RCC 7860 (cell line): Measurements from ENCODE around the gene ZNHIT3.
"Not testable (repeated sequence)": the region's sequence is repeated elsewhere in the genome, so short reads cannot be mapped to it uniquely, and the experiment has no call there.

ENCODE experiments used
- DNase-seq: peaks from one replicate; pipeline ENCODE4 v3.0.0-alpha.2; 2015; ENCODE audit warnings: low spot score
- FAIRE-seq: peaks from 2 replicates; lab custom pipeline; 2012; peaks lifted over from hg19 to GRCh38; lab: Jason Lieb, UNC

ZNHIT3 gene

GRCh38 chr17:36486204-36487194 is at the start of gene ZNHIT3:
Gene ZNHIT3 (plus strand): TSS chr17:36486681. CDS start chr17:36486700, 19 bp downstream.
- DNase-seq = peak; percentile 79
- FAIRE-seq = no peak

GRCh38 chr17:36441792-36442191 is 44.7 kb upstream of the ZNHIT3 start:
- not testable (repeated sequence) for DNase-seq, FAIRE-seq

DNA sequence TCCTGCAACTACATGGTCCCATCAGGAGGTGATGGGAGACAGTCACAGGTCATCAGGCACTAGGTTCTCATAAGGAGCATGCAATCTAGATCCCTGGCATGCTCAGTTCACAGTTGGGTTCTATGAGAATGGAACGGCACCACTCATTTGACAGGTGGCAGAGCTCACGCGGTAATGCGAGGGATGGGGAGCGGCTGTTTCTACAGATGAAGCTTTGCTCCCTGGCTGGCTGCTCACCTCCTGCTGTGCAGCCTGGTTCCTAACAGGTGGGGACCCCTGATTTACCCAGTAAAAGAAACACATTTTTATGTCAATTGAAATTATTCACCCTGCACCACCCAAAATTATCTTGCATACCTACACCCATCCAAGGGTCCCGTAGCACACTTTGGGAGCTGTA is 42.7 kb upstream of the ZNHIT3 start:
- no peak for FAIRE-seq
- no peak for DNase-seq

- not testable (repeated sequence) for DNase-seq, FAIRE-seq
These were observed 36.5 kb upstream of the ZNHIT3 start for GRCh38 chr17:36449997-36450396.

- not testable (repeated sequence) for DNase-seq, FAIRE-seq
These were observed 33.6 kb upstream of the ZNHIT3 start for GRCh38 chr17:36452888-36453287.

- not testable (repeated sequence) for FAIRE-seq, DNase-seq
These were observed 28.8 kb upstream of the ZNHIT3 start for GRCh38 chr17:36457701-36458100.

GRCh38 chr17:36459045-36459444 is 27.4 kb upstream of the ZNHIT3 start:
- no peak for DNase-seq
- FAIRE-seq = no peak

DNA sequence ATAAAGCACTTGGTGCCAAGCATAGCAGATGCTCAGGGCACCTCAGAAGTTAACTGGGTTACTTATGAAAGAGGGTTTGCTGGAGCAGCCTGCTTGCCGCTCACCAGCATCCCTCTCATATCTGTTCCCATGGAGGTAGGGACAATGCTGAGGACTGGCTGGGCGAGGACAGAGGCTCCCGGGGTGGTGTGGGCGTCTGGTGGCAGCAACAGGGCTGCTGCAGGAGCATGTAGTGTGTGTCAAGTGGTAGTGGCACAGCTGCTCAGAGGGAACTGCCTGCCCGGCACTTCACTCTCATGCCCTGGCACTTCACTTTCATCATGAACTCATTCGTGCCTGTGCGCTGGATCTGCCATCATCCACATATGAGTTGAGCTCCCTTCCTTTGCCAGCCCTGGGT is 26.9 kb upstream of the ZNHIT3 start:
- FAIRE-seq (no peak), DNase-seq (no peak)

DNA sequence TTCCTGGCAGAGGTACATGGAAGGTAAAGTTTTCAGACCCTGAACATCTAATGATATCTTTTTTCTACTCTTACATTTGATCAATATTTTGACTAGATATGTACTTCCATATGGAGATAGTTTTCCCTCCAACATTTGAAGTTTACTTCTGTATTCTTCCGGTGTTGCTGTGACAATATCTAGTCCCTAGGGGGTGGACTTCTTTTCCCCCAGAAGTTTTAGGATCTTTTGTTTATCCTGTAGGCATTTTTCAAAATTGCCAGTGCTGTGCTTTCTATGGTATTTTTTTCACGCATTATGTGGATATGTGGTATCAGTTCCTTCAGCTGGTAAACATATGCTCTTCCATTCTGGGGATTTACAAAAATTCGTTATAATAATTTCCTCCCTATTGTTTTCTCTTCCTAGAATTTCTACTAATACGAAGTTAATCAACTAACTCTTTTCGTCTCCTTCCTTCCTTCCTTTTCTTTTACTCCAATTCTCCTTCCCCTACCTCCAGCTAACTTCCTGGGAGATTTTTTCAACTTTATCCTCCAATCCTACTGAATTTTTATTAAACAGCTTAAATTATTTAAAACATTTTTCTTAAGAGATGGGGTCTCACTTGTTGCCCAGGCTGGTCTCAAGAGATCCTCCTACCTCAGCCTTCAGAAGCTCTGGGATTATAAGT is 26.1 kb upstream of the ZNHIT3 start:
- FAIRE-seq = no peak

GRCh38 chr17:36461330-36462110 is 25.0 kb upstream of the ZNHIT3 start:
- no peak for FAIRE-seq

More for the DNA sequence above, 26.1 kb upstream of the ZNHIT3 start:
- no peak for DNase-seq

DNA sequence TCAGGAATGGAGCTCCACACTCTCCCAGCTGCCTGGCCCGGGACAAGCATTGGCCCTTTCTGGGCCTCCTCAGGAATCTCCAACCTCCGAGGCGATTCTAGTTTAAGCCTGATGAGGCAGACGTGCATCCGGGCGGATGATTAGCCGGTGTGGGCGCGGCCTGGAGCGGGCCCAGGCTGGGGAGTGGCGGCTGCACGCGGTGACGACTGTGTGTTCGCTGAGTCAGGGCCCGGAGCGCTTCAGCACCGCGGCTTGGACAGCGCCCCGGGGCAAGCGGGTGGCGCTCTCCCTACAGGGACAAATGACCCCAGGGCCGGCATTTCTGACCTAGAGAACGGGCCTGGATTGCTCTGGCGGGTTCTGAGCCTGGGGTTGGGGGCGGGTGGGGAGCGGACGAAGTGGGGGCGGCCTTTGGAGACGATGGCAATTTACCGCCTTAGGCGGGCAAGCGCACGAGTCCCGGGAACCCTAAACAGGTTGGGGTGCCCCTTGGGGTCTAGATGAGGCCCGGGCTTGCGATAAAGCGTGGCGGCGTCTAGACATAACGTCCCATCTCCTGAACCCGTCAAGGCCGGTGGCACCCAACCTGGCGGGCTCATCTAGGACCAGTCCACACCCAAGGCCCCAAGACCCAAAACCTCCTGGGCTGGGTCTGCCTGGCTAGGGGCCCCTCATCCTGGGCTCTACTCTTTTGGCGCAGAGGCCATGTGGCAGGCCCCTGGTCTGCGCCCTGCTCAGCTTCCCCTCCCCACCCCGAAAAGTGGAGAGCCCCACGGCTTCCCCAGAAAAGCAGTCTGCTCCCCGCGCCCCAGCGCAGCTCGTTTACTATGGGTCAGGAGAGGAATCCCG is 22.3 kb upstream of the ZNHIT3 start:
- peak; percentile 55 for DNase-seq
- FAIRE-seq = no peak

More at GRCh38 chr17:36461330-36462110, 25.0 kb upstream of the ZNHIT3 start:
- no peak for DNase-seq

DNA sequence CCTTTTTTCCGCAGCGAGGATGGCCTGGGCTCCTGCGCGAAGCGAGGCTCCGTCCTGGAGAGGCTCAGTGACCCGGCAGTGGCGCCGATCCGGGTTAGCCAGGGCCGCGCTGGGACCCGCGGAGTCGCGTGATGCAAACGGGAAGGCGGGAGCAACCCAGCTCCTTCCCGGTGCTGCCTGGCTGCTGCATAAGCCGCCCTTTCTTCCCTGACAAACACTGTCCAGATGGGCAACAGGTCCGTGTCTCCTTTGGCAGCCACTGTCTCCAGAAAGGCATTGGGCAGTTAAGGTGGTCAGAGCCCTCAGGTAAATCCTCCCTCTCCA is 21.8 kb upstream of the ZNHIT3 start:
- no peak for FAIRE-seq

DNA sequence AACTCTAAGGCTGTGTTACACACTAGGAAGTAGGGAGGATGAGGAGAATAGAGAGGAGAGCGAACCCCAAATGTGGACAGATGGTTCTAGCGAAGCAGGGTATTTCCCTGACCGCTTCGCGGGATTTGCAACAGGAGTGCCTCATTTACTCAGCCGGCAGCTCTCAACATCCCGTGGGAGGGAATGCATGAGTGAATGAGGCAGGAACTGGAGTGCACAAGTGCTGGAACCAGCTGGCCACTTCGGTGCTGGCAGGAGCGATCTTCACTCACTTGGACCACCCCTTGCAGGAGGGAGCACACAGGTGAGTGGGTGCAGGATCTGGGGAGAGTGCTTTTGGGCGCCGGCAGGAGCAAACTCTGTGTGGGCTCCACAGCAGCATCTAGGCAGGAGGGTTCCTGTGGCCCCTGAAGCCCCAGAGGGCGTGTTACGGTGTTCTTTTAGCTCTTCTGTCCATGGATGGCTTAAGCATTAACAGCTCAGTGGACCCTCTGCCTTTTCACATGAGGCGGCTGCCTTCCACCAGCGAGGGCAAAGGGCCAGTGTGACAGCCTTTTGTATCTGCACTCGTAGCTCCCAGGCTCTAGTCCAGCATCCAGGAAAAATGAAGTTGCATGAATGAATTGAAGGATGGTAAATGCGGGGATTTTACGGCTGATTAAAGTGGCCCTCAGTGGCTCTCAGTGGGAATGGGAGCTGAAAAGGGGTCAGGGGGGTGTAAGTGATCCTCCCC is 17.4 kb upstream of the ZNHIT3 start:
- FAIRE-seq = no peak
- no peak for DNase-seq

More for the DNA sequence above, 21.8 kb upstream of the ZNHIT3 start:
- no peak for DNase-seq

DNA sequence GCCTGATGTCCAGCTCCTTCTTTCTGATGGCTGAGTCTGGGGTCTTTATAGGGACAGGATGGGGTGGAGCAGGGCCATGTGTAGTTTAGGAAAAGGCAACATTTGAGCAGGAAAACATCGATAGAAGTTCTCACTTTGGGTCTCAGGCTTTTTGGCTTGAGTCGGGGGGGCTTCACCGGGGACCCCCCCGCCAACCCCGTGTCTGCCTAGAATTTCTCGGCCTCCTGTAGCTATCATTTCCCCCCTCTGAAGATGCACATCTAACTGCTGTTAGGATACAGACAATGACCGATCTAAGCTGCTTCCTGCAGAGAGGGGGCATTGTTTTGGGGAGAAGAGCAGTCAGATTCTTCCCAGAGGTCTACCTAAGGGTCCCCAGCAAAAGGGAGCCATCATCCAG is 16.7 kb upstream of the ZNHIT3 start:
- no peak for DNase-seq

DNA sequence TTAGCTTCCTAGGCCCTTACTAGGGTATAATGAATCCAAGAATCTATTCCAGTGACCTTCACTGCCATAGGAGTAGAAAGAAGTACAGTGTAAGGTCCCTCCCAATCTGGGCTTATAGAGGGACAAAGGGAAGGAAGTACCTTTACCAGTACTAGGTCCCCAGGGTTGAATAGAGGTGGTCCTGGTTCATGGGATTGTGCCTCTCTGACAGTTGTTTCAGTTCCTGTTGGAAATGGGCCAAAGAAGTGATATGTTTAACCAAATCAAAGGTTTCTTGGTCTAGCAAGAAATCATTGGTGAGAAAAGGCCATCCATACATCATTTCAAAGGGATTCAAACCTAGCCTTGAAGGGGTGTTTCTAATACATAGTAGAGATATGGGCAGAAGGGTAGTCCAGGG is 16.0 kb upstream of the ZNHIT3 start:
- FAIRE-seq (no peak), DNase-seq (no peak)

More for the DNA sequence above, 16.7 kb upstream of the ZNHIT3 start:
- FAIRE-seq = no peak

DNA sequence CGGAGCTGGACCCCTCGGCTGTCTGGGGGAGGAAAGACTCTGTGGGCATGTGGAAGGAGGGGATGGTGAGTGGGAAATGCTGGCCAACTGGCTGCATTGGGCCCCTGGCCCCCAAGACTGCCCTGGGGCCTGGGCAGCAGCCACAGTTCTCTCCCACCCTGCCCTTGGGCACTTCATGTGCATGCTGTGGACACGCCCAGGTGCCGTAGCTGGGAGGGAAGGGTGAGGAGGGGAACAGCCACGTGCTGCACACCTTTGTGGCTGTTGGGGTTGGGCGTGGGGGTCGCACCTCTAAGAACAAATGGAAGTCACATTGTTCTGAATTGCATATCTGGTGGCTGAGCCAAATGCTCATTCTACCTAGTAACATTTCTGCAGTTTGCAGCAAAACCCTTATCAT is 11.9 kb upstream of the ZNHIT3 start:
- FAIRE-seq (no peak), DNase-seq (no peak)

DNA sequence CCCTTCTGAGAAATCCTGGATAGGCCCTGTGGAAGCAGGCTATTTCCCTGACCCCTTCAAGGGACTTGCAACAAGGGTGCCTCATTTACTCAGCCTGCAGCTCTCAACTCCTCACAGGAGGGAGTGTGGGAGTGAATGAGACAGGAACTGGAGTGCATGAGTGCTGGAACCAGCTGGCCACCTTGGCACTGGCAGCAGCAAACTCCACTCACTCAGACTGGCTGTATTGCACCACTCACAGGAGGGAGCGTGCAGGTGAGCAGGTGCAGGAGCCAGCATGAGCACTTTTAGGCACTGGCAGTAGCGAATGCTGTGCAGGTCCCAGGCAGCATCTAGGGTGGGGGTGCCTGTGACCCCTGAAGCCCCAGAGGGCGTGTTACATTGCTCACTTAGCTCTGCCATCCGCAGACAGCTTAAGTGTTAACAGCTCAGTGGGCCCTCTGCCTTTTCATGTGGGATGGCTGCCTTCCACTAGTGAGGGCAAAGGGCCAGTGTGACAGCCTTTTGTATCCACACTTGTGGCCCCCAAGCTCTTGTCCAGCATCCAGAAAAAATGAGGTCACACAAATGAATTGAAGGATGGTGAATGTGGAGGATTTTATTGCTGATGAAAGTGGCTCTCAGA is 11.0 kb upstream of the ZNHIT3 start:
- DNase-seq = no peak
- no peak for FAIRE-seq

DNA sequence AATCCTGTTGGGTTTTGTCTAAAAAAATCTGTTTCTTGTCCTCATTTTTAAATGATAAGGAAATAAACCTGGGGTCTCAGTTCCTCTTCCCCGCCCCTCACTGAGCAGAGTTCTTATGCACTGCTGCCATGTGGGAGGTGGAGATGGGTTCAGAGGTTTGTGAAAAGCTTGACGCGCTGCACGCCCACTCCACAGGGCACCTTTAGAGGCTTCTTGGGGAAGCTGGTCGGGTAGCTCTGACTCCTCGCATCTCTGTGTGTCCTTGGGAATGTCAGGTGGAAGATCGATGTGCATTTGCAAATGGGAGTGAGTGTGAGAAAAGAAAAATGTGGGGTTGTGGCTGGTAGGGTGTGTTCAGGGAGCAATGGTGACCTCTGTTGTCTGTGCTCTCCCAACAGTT is 4.7 kb upstream of the ZNHIT3 start:
- DNase-seq (no peak), FAIRE-seq (no peak)
